ENCODE results near the gene CTXN1. TPM values are rescaled to one million over a fixed set of nuclear protein-coding genes. Genes with fewer than 3 reads are reported as not detected.
"Not testable (repeated sequence)": the region's sequence is repeated elsewhere in the genome, so short reads cannot be mapped to it uniquely, and the experiment has no call there.

Gene CTXN1
- total and polyA plus RNA-seq, 2 donors (not counting 3 experiments of a cell fraction or from before 2014, with no cell fraction given) = 16.0 to 27.6 TPM

- Histone ChIP-seq H3K4me3 (replicated peaks in 1 of 3; ENCODE audit: insufficient read depth in 1 of 3, low read depth in 1 of 3, low read length in 3 of 3) (no peak overlapping the region), H3K79me2 (ENCODE audit: control insufficient read depth, insufficient read depth, low read length) (no peaks in the 10 kb centered on the region), H3K27ac (ENCODE audit: insufficient read depth, low read depth, low read length) (no peak overlapping the region), H3K9me3 (replicated peaks; ENCODE audit: control insufficient read depth, insufficient read depth, low read length) (no peaks in the 10 kb centered on the region), H3K4me2 (ENCODE audit: insufficient read depth, low read length) (no peak overlapping the region), H3K4me1 (ENCODE audit: control insufficient read depth, extremely low read depth, insufficient read depth, low read length) (peaks cover 17% of the 10 kb centered on the region), H3K9me1 (replicated peaks; ENCODE audit: control insufficient read depth, extremely low read depth, insufficient read depth, low read length) (no peaks in the 10 kb centered on the region), H3K36me3 (ENCODE audit: control insufficient read depth in 2 of 2, extremely low read depth in 1 of 2, insufficient read depth in 2 of 2, low read length in 2 of 2) (peaks cover 7 to 45% of the 10 kb centered on the region in 2 experiments), H3K9ac (replicated peaks; ENCODE audit: extremely low read depth, insufficient read depth, low read length) (no peak overlapping the region), H4K20me1 (replicated peaks; ENCODE audit: control insufficient read depth, extremely low read depth, insufficient read depth, low read length) (no peaks in the 10 kb centered on the region), H3K27me3 (ENCODE audit: control insufficient read depth in 2 of 2, insufficient read depth in 2 of 2, low read length in 2 of 2) (no peaks in the 10 kb centered on the region), H2AFZ (ENCODE audit: low read depth, low read length) (no peak overlapping the region)
- ChIA-PET CTCF (interaction anchor here (1.6 to 3.9 kb wide), 3 partner anchors 10 to 62 kb away, joined by 7 to 41 read pairs (median 11); partner anchors contain the start of genes SNAPC2 and TIMM44), POLR2A (interaction anchor here (1.6 kb wide), 1 partner anchor 13 kb away, joined by 11 read pairs; the partner anchor contains the start of gene TIMM44)
- intact Hi-C loops (cut with micrococcal nuclease) (no loop called here), dilution Hi-C loops (cut with MboI; ENCODE audit: extremely low pct_ligation_motif_present, low sequenced_read_pairs) (no loop called here)
- FAIRE-seq (no peak), DNase-seq (ENCODE audit: low read depth, low spot score) (no peak)
- no TSS peak for BruUV-seq (replicated peaks)
- no peak for TF ChIP-seq POLR2A (IDR thresholded peaks at IDR 0.05; ENCODE audit: low read depth, low read length)
- TF ChIP-seq MAX (IDR thresholded peaks at IDR 0.05; ENCODE audit: insufficient read depth, insufficient read length) = no peak
- TF ChIP-seq MYC (IDR thresholded peaks at IDR 0.05; ENCODE audit: low read depth, low read length) = no peak
- TF ChIP-seq JUN (IDR thresholded peaks at IDR 0.05; ENCODE audit: borderline replicate concordance, insufficient read depth, insufficient read length, low read depth) = no peak
- no peak for TF ChIP-seq CTCF (IDR thresholded peaks at IDR 0.05; ENCODE audit: extremely low read depth in 1 of 2, insufficient read depth in 1 of 2, low read depth in 1 of 2, low read length in 2 of 2)
- TF ChIP-seq POLR2AphosphoS5 (IDR thresholded peaks at IDR 0.05; ENCODE audit: insufficient read depth, low read depth, low read length) = no peak
- TF ChIP-seq FOS (IDR thresholded peaks at IDR 0.05; ENCODE audit: borderline replicate concordance, insufficient read depth, low read length) = no peak
- TF ChIP-seq EZH2 (IDR thresholded peaks at IDR 0.05; ENCODE audit: borderline replicate concordance, low read depth, low read length, severe bottlenecking) = no peak
- no peak for TF ChIP-seq GATA2 (IDR thresholded peaks at IDR 0.05; ENCODE audit: insufficient read depth, insufficient read length, low read depth, low read length)
Measured at GRCh38 chr19:7930765-7931164, 4.8 kb upstream of the CTXN1 start.

DNA sequence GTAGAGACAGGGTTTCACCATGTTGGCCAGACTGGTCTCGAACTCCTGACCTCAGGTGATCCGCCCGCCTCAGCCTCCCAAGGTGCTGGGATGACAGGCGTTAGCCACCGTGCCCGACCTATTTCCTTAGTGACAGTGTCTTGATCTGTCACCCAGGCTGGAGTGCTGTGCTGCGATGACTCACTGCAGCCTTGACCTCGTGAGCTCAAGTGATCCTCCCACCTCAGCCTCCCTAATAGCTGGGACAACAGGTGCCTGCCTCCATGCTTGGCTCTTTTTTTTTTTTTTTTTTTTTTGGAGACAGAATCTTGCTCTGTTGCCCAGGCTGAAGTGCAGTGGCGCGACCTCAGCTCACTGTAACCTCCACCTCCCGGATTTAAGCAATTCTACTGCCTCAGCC is 4.1 kb upstream of the CTXN1 start:
- H3K4me2 ChIP-seq (ENCODE audit: insufficient read depth, low read length); DNase-seq (ENCODE audit: low read depth, low spot score); H4K20me1 ChIP-seq (replicated peaks; ENCODE audit: control insufficient read depth, extremely low read depth, insufficient read depth, low read length); H2AFZ ChIP-seq (ENCODE audit: low read depth, low read length); H3K9me3 ChIP-seq (replicated peaks; ENCODE audit: control insufficient read depth, insufficient read depth, low read length); H3K9ac ChIP-seq (replicated peaks; ENCODE audit: extremely low read depth, insufficient read depth, low read length); H3K27ac ChIP-seq (ENCODE audit: insufficient read depth, low read depth, low read length); H3K9me1 ChIP-seq (replicated peaks; ENCODE audit: control insufficient read depth, extremely low read depth, insufficient read depth, low read length); dilution Hi-C loops (cut with MboI; ENCODE audit: extremely low pct_ligation_motif_present, low sequenced_read_pairs); H3K4me3 ChIP-seq (replicated peaks in 1 of 3; ENCODE audit: insufficient read depth in 1 of 3, low read depth in 1 of 3, low read length in 3 of 3); H3K27me3 ChIP-seq (ENCODE audit: control insufficient read depth in 2 of 2, insufficient read depth in 2 of 2, low read length in 2 of 2); intact Hi-C loops (cut with micrococcal nuclease); H3K79me2 ChIP-seq (ENCODE audit: control insufficient read depth, insufficient read depth, low read length); BruUV-seq (replicated peaks): not testable (repeated sequence)
- ChIA-PET CTCF (interaction anchor here (1.6 to 3.9 kb wide), 3 partner anchors 9 to 61 kb away, joined by 7 to 41 read pairs (median 11); partner anchors contain the start of genes SNAPC2 and TIMM44), POLR2A (interaction anchor here (1.6 kb wide), 1 partner anchor 14 kb away, joined by 11 read pairs; the partner anchor contains the start of gene TIMM44)
- H3K4me1 ChIP-seq (ENCODE audit: control insufficient read depth, extremely low read depth, insufficient read depth, low read length) = peaks cover 17% of the 10 kb centered on the region
- peaks cover 2 to 40% of the 10 kb centered on the region in 2 experiments for H3K36me3 ChIP-seq (ENCODE audit: control insufficient read depth in 2 of 2, extremely low read depth in 1 of 2, insufficient read depth in 2 of 2, low read length in 2 of 2)
- FAIRE-seq = peak; percentile 40
